HCT116 (cell line): ENCODE measurements around the gene AGRP. TPM values are rescaled to one million over a fixed set of nuclear protein-coding genes. Genes with fewer than 3 reads are reported as not detected.

Experiments
- ATAC-seq: fragments of 200-7000 bp; cut with Tn5 transposase; 2 replicates; pipeline ENCODE4 v1.9.1; 2020; ENCODE audit warnings: mild to moderate bottlenecking, moderate library complexity
- BruUV-seq: library from RNA; stranded (reverse); fragments of 400-500 nt; replicated peaks from 2 replicates; lab custom pipeline; 2021; lab: Mats Ljungman, UMichigan
- CTCF ChIA-PET: fragments of 300-600 bp; sonication (Branson Sonifier 250); formaldehyde crosslinking; loops from one replicate; lab custom pipeline; 2021; ENCODE audit warnings: antibody characterized with exemption; lab: Charles Lee
- POLR2A ChIA-PET: fragments of 300-600, 350-600 bp; sonication (Branson Sonifier 250); formaldehyde crosslinking; loops from one replicate; lab custom pipeline; 2021; ENCODE audit warnings: antibody characterized with exemption; lab: Charles Lee
- RAD21 ChIA-PET, 2 experiments: fragments of 300-600 bp; sonication (Branson Sonifier 250); formaldehyde crosslinking; loops; one replicate each; lab custom pipeline; 2023; ENCODE audit warnings: low total read pairs in 2 of 2; ENCODE audit not compliant: uncharacterized antibody in 2 of 2, unreplicated experiment in 2 of 2, low non-redundant PET in 1 of 2; lab: Charles Lee
- DNase-seq: peaks from one replicate; pipeline ENCODE4 v3.0.0-alpha.2; 2010; ENCODE audit warnings: low read depth, low spot score
- H2AFZ ChIP-seq: fragments of 200-600 bp; shearing (Covaris generic), sonication (generic); 2 replicates; pipeline ENCODE4 v1.6.1; 2017; ENCODE audit warnings: low read depth, mixed run types, mixed read lengths, antibody characterized with exemption, low read length; ENCODE audit not compliant: poor library complexity, severe bottlenecking
- H3K27ac ChIP-seq: 2 replicates; pipeline ENCODE4 v1.5.1; 2012; ENCODE audit warnings: low read depth, low read length
- H3K27me3 ChIP-seq: fragments of 200-600 bp; sonication (generic); 2 replicates; pipeline ENCODE4 v1.6.1; 2016; ENCODE audit warnings: mixed run types, low read length, mixed read lengths; ENCODE audit not compliant: insufficient read depth
- H3K36me3 ChIP-seq, 2 experiments: fragments of 200-500 bp in 1 of 2; fragments of 200-600 bp in 1 of 2; sonication (Bioruptor generic) in 1 of 2; sonication (generic) in 1 of 2; 2 replicates each; pipeline versions ENCODE4 v1.5.1 to v1.6.1; 2014 to 2016; ENCODE audit warnings: low read length in 2 of 2, inconsistent platforms in 1 of 2, mixed read lengths in 1 of 2, mixed run types in 1 of 2; ENCODE audit not compliant: insufficient read depth in 2 of 2, control insufficient read depth in 1 of 2
- H3K4me1 ChIP-seq, 2 experiments: fragments of 200-600 bp in 1 of 2; sonication (generic) in 1 of 2; 2 replicates each; pipeline versions ENCODE4 v1.5.1 to v1.6.1; 2012 to 2017; ENCODE audit warnings: low read length in 2 of 2, inconsistent platforms in 1 of 2, mild to moderate bottlenecking in 1 of 2, mixed read lengths in 1 of 2, mixed run types in 1 of 2, moderate library complexity in 1 of 2; ENCODE audit not compliant: insufficient read depth in 2 of 2, control insufficient read depth in 1 of 2
- H3K4me2 ChIP-seq: fragments of 200-600 bp; sonication (generic); 2 replicates; pipeline ENCODE4 v1.6.1; 2017; ENCODE audit warnings: mixed run types, low read length, mixed read lengths
- H3K4me3 ChIP-seq, 2 experiments: fragments of 200-600 bp in 1 of 2; sonication (generic) in 1 of 2; replicated peaks in 1 of 2; 2 replicates each; pipeline ENCODE4 v1.5.1; 2011 to 2016; ENCODE audit warnings: low read length in 2 of 2, control low read depth in 1 of 2, low read depth in 1 of 2, mild to moderate bottlenecking in 1 of 2, mixed read lengths in 1 of 2, mixed run types in 1 of 2
- H3K79me2 ChIP-seq: fragments of 200-600 bp; sonication (generic); 2 replicates; pipeline ENCODE4 v1.6.1; 2017; ENCODE audit warnings: mild to moderate bottlenecking, mixed run types, low read length, moderate library complexity, mixed read lengths; ENCODE audit not compliant: insufficient read depth
- H3K9ac ChIP-seq: fragments of 200-600 bp; sonication (generic); 2 replicates; pipeline ENCODE4 v1.6.1; 2016; ENCODE audit warnings: low read length, mixed read lengths
- H3K9me2 ChIP-seq: fragments of 200-600 bp; sonication (generic), shearing (Covaris generic); 2 replicates; pipeline ENCODE4 v1.6.1; 2017; ENCODE audit warnings: mixed run types, mild to moderate bottlenecking, moderate library complexity; ENCODE audit not compliant: insufficient read depth
- H3K9me3 ChIP-seq, 2 experiments: fragments of 200-500 bp in 1 of 2; fragments of 200-600 bp in 1 of 2; sonication (Bioruptor generic) in 1 of 2; sonication (generic) in 1 of 2; 2 replicates each; pipeline ENCODE4 v1.6.1; 2014 to 2017; ENCODE audit warnings: low read length in 2 of 2, mixed read lengths in 2 of 2, inconsistent platforms in 1 of 2, low read depth in 1 of 2, mild to moderate bottlenecking in 1 of 2, mixed run types in 1 of 2, moderate library complexity in 1 of 2; ENCODE audit not compliant: control insufficient read depth in 1 of 2, insufficient read depth in 1 of 2
- H4K20me1 ChIP-seq: fragments of 200-600 bp; sonication (generic), shearing (Covaris generic); 2 replicates; pipeline ENCODE4 v1.6.1; 2017; ENCODE audit warnings: mixed run types, mild to moderate bottlenecking, moderate library complexity; ENCODE audit not compliant: insufficient read depth
- CEBPB ChIP-seq: IDR thresholded peaks from 2 replicates; pipeline ENCODE4 v1.6.1; 2012; ENCODE audit warnings: low read depth
- EGR1 ChIP-seq: IDR thresholded peaks from 2 replicates; pipeline ENCODE4 v1.6.1; 2012; ENCODE audit warnings: low read depth
- EZH2phosphoT487 ChIP-seq: fragments of 200-600 bp; IDR thresholded peaks from 2 replicates; pipeline ENCODE4 v1.6.1; 2018; ENCODE audit warnings: antibody characterized with exemption, borderline replicate concordance
- FOSL1 ChIP-seq: IDR thresholded peaks from 2 replicates; pipeline ENCODE4 v1.6.1; 2012; ENCODE audit warnings: low read depth
- JUND ChIP-seq: IDR thresholded peaks from 2 replicates; pipeline ENCODE4 v1.6.1; 2012
- POLR2A ChIP-seq: IDR thresholded peaks from 2 replicates; pipeline ENCODE4 v1.7.0; 2011; ENCODE audit warnings: borderline replicate concordance; ENCODE audit not compliant: insufficient read depth, insufficient read length; ENCODE audit errors: extremely low read depth
- POLR2AphosphoS5 ChIP-seq: IDR thresholded peaks from 2 replicates; pipeline ENCODE4 v1.6.1; 2011; ENCODE audit warnings: mild to moderate bottlenecking, low read depth, low read length, moderate library complexity
- RAD21 ChIP-seq: IDR thresholded peaks from 2 replicates; pipeline ENCODE4 v1.6.1; 2012; ENCODE audit warnings: low read depth, mild to moderate bottlenecking
- SIN3A ChIP-seq: IDR thresholded peaks from 2 replicates; pipeline ENCODE4 v1.6.1; 2012; ENCODE audit warnings: low read depth
- SRF ChIP-seq: IDR thresholded peaks from 2 replicates; pipeline ENCODE4 v1.6.1; 2012; ENCODE audit warnings: low read depth
- TCF7L2 ChIP-seq: IDR thresholded peaks from 2 replicates; pipeline ENCODE4 v1.7.0; 2011; ENCODE audit warnings: borderline replicate concordance, inconsistent platforms; ENCODE audit not compliant: insufficient read depth, insufficient read length; ENCODE audit errors: extremely low read depth
- ZBTB33 ChIP-seq: IDR thresholded peaks from 2 replicates; pipeline ENCODE4 v1.6.1; 2011; ENCODE audit warnings: mild to moderate bottlenecking, low read length, moderate library complexity; ENCODE audit not compliant: insufficient replicate concordance; ENCODE audit errors: extremely low read depth
- ZNF274 ChIP-seq: fragments of 200-500 bp; sonication (Bioruptor generic); IDR thresholded peaks from 2 replicates; pipeline ENCODE4 v1.6.1; 2014; ENCODE audit warnings: mild to moderate bottlenecking, low read depth, low read length, inconsistent platforms
- intact Hi-C: fragments of 100-400 bp; cut with micrococcal nuclease; formaldehyde crosslinking; loops from 2 replicates; pipeline ENCODE4 v1.10.0; 2022
- total RNA-seq: library from RNA; stranded (reverse); gene quantifications from one replicate; pipeline ENCODE4 v1.2.1, GENCODE V29; 2021; ENCODE audit not compliant: unreplicated experiment

Gene AGRP
- total RNA-seq, 1 experiment from 2014 or later = not detected

- intact Hi-C loops = no loop called here
- Histone ChIP-seq H3K79me2 (peaks cover 10% of the 10 kb centered on the region; the same call in 1 of the 2 replicates), H3K4me3 (no peak overlapping the region), H4K20me1 (no peaks in the 10 kb centered on the region), H2AFZ (no peak overlapping the region), H3K9ac (no peak overlapping the region), H3K9me3 (no peaks in the 10 kb centered on the region), H3K27ac (no peak overlapping the region), H3K4me2 (no peak overlapping the region), H3K36me3 (no peaks in the 10 kb centered on the region), H3K9me2 (no peaks in the 10 kb centered on the region), H3K27me3 (no peaks in the 10 kb centered on the region), H3K4me1 (peaks cover 6 to 19% of the 10 kb centered on the region in 2 experiments; a peak in 3 of 4 replicates)
- TF ChIP-seq CEBPB (no peak), JUND (no peak), ZBTB33 (no peak), SRF (no peak), ZNF274 (no peak)
- DNase-seq (no peak), ATAC-seq (no peak)
- ChIA-PET RAD21 (interaction anchor here in 1 of 2 experiments (2.3 kb wide), 1 partner anchor 36 kb away, joined by 11 read pairs; no protein-coding TSS in a partner anchor), CTCF (interaction anchor here (1.4 to 3.4 kb wide), 3 partner anchors 8 to 204 kb away, joined by 5 to 15 read pairs (median 13); no protein-coding TSS in a partner anchor), POLR2A (no interaction called here)
- no TSS peak for BruUV-seq
Observed at GRCh38 chr16:67464565-67464964, 18.8 kb downstream of the AGRP start.

GRCh38 chr16:67463691-67464090 is 19.7 kb downstream of the AGRP start:
- CTCF ChIA-PET = interaction anchor here (1.1 to 3.4 kb wide), 4 partner anchors 7 to 36 kb away, joined by 3 to 15 read pairs (median 6); no protein-coding TSS in a partner anchor
- no peaks in the 10 kb centered on the region for H3K9me2 ChIP-seq
- no peak overlapping the region for H3K9ac ChIP-seq
- ATAC-seq = no peak
- RAD21 ChIA-PET = interaction anchor here in 1 of 2 experiments (1.2 kb wide), 1 partner anchor 18 kb away, joined by 5 read pairs; no protein-coding TSS in a partner anchor
- BruUV-seq = no TSS peak
- no peak overlapping the region for H3K4me3 ChIP-seq
- no peak for TF ChIP-seq SIN3A
- no peak for TF ChIP-seq TCF7L2
- no peak for TF ChIP-seq EGR1
- no peak for TF ChIP-seq EZH2phosphoT487
- no peak for TF ChIP-seq POLR2A
- no peak for TF ChIP-seq ZNF274
- no peak for TF ChIP-seq FOSL1
- TF ChIP-seq POLR2AphosphoS5 = no peak
- no peak for TF ChIP-seq RAD21
- H3K36me3 ChIP-seq = no peaks in the 10 kb centered on the region
- H3K27me3 ChIP-seq = no peaks in the 10 kb centered on the region
- no peaks in the 10 kb centered on the region for H4K20me1 ChIP-seq
- intact Hi-C loops = no loop called here
- no peaks in the 10 kb centered on the region for H3K9me3 ChIP-seq
- POLR2A ChIA-PET = no interaction called here
- peaks cover 6 to 19% of the 10 kb centered on the region in 2 experiments; a peak in 3 of 4 replicates for H3K4me1 ChIP-seq
- no peak overlapping the region for H3K27ac ChIP-seq
- H2AFZ ChIP-seq = no peak overlapping the region
- H3K4me2 ChIP-seq = no peak overlapping the region
- H3K79me2 ChIP-seq = peaks cover 10% of the 10 kb centered on the region; the same call in 1 of the 2 replicates
- no peak for DNase-seq
